Central memory CD8-positive, alpha-beta T cell (primary cell): ENCODE measurements around the gene DOCK2.
"Not testable (repeated sequence)": the region's sequence is repeated elsewhere in the genome, so short reads cannot be mapped to it uniquely, and the experiment has no call there.

Experiments used
- ATAC-seq: fragments of 150-1000 bp; cut with Tn5 transposase; replicated peaks from 2 replicates; pipeline ENCODE4 v1.10.0; 2022; ENCODE audit warnings: mild to moderate bottlenecking, moderate FRiP score, moderate number of reproducible peaks; ENCODE audit not compliant: poor library complexity, severe bottlenecking; ENCODE audit errors: extremely low read depth
- DNase-seq, 2 donors: peaks; one replicate each; pipeline ENCODE4 v3.0.0; 2021; ENCODE audit warnings: low spot score in 2 of 2
- H3K27ac Mint-ChIP-seq: one replicate; pipeline ENCODE4 v1.8.0; 2022; ENCODE audit warnings: low read depth, mild to moderate bottlenecking, moderate library complexity, mixed read lengths
- H3K27me3 Mint-ChIP-seq: one replicate; pipeline ENCODE4 v1.8.0; 2022; ENCODE audit warnings: mixed read lengths
- H3K36me3 Mint-ChIP-seq: one replicate; pipeline ENCODE4 v1.8.0; 2022; ENCODE audit warnings: mild to moderate bottlenecking, moderate library complexity, mixed read lengths; ENCODE audit not compliant: insufficient read depth
- H3K4me1 Mint-ChIP-seq: one replicate; pipeline ENCODE4 v1.8.0; 2022; ENCODE audit warnings: mixed read lengths
- H3K4me3 Mint-ChIP-seq: one replicate; pipeline ENCODE4 v1.8.0; 2022; ENCODE audit warnings: mild to moderate bottlenecking, moderate library complexity, mixed read lengths
- H3K9me3 Mint-ChIP-seq: one replicate; pipeline ENCODE4 v1.8.0; 2022; ENCODE audit warnings: mixed read lengths

Gene DOCK2

GRCh38 chr5:169758886-169759285 lies 121.8 kb downstream of the DOCK2 start:
- Mint-ChIP-seq H3K27me3 (no peaks in the 10 kb centered on the region), H3K4me1 (no peaks in the 10 kb centered on the region), H3K4me3 (no peak overlapping the region), H3K36me3 (peaks cover 44% of the 10 kb centered on the region), H3K27ac (peak overlapping the region; percentile 44), H3K9me3 (no peaks in the 10 kb centered on the region)
- ATAC-seq (no peak), DNase-seq (no peak)

DNA sequence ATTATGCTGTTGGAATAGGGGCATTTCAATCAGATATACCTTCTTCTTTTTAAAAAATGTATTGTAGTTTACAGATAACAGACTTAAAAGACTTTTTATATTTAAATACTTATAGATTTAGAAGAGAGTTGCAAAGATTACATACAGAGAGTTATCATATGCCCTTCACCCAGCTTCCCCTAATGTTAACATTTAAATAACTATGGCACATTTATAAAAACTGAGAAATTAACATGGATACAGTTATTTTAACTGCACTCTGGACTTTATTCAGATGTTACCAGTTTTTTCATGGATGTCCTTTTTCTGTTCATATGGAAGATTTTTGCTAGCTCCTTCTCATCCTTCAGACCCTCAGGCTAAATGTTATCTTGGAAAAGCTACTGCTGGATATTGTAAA lies 123.2 kb downstream of the DOCK2 start:
- Mint-ChIP-seq H3K27ac (no peak overlapping the region), H3K9me3 (no peaks in the 10 kb centered on the region), H3K27me3 (no peaks in the 10 kb centered on the region), H3K4me3 (no peak overlapping the region), H3K36me3 (peaks cover 46% of the 10 kb centered on the region), H3K4me1 (peaks cover under 1% of the 10 kb centered on the region)
- ATAC-seq (no peak), DNase-seq (no peak)

GRCh38 chr5:169762338-169763095 lies 125.4 kb downstream of the DOCK2 start:
- Mint-ChIP-seq H3K27ac (no peak overlapping the region), H3K27me3 (no peaks in the 10 kb centered on the region), H3K36me3 (peaks cover 49% of the 10 kb centered on the region), H3K9me3 (no peaks in the 10 kb centered on the region), H3K4me3 (no peak overlapping the region), H3K4me1 (peaks cover 11% of the 10 kb centered on the region)
- ATAC-seq, result no peak
- no peak for DNase-seq

GRCh38 chr5:169763376-169764017 lies 126.4 kb downstream of the DOCK2 start:
- no peaks in the 10 kb centered on the region for H3K27me3 Mint-ChIP-seq
- H3K27ac Mint-ChIP-seq, result no peak overlapping the region

GRCh38 chr5:169764018-169764378 lies 126.9 kb downstream of the DOCK2 start:
- ATAC-seq, result no peak
- no peak overlapping the region for H3K4me3 Mint-ChIP-seq
- H3K4me1 Mint-ChIP-seq, result peaks cover 17% of the 10 kb centered on the region
- DNase-seq, result no peak
- peaks cover 46% of the 10 kb centered on the region for H3K36me3 Mint-ChIP-seq
- H3K27ac Mint-ChIP-seq, result no peak overlapping the region
- H3K9me3 Mint-ChIP-seq, result no peaks in the 10 kb centered on the region
- H3K27me3 Mint-ChIP-seq, result no peaks in the 10 kb centered on the region

More at GRCh38 chr5:169763376-169764017, 126.4 kb downstream of the DOCK2 start:
- H3K4me1 Mint-ChIP-seq, result peaks cover 12% of the 10 kb centered on the region
- no peak for ATAC-seq
- no peaks in the 10 kb centered on the region for H3K9me3 Mint-ChIP-seq
- H3K36me3 Mint-ChIP-seq, result peaks cover 46% of the 10 kb centered on the region
- no peak for DNase-seq
- no peak overlapping the region for H3K4me3 Mint-ChIP-seq

GRCh38 chr5:169765176-169765996 lies 128.3 kb downstream of the DOCK2 start:
- no peaks in the 10 kb centered on the region for H3K27me3 Mint-ChIP-seq
- H3K4me3 Mint-ChIP-seq, result no peak overlapping the region
- peaks cover 40% of the 10 kb centered on the region for H3K36me3 Mint-ChIP-seq
- DNase-seq (no peak), ATAC-seq (no peak)
- H3K4me1 Mint-ChIP-seq, result peaks cover 23% of the 10 kb centered on the region
- no peak overlapping the region for H3K27ac Mint-ChIP-seq
- no peaks in the 10 kb centered on the region for H3K9me3 Mint-ChIP-seq

DNA sequence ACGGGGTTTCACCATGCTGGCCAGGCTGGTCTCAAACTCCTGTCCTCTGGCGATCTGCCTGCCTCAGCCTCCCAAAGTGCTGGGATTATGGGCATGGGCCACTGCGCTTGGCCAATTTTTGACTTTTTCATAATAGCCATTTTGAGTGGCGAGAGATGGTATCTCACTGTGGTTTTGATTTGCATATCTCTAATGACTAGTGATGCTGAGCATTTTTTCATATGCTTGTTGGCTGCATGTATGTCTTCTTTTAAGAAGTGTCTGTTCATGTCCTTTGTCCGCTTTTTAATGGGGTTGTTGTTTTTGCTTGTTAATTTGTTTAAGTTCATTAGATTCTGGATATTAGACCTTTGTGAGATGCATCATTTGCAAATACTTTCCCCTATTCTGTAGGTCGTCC lies 129.9 kb downstream of the DOCK2 start:
- H3K9me3 Mint-ChIP-seq, DNase-seq, ATAC-seq, H3K4me3 Mint-ChIP-seq, H3K27ac Mint-ChIP-seq, H3K27me3 Mint-ChIP-seq: not testable (repeated sequence)
- peaks cover 37% of the 10 kb centered on the region for H3K36me3 Mint-ChIP-seq
- H3K4me1 Mint-ChIP-seq, result peaks cover 23% of the 10 kb centered on the region

GRCh38 chr5:169767938-169768337 lies 130.9 kb downstream of the DOCK2 start:
- Mint-ChIP-seq H3K27ac (no peak overlapping the region), H3K36me3 (peaks cover 32% of the 10 kb centered on the region), H3K9me3 (no peaks in the 10 kb centered on the region), H3K4me1 (peaks cover 23% of the 10 kb centered on the region), H3K4me3 (no peak overlapping the region), H3K27me3 (no peaks in the 10 kb centered on the region)
- ATAC-seq (no peak), DNase-seq (no peak)

GRCh38 chr5:169768416-169768815 lies 131.3 kb downstream of the DOCK2 start:
- H3K4me3 Mint-ChIP-seq, result no peak overlapping the region

GRCh38 chr5:169770109-169770508 lies 133.0 kb downstream of the DOCK2 start:
- no peak overlapping the region for H3K27ac Mint-ChIP-seq
- no peaks in the 10 kb centered on the region for H3K9me3 Mint-ChIP-seq
- no peaks in the 10 kb centered on the region for H3K27me3 Mint-ChIP-seq
- H3K36me3 Mint-ChIP-seq, result peaks cover 27% of the 10 kb centered on the region
- H3K4me1 Mint-ChIP-seq, result peaks cover 23% of the 10 kb centered on the region
- H3K4me3 Mint-ChIP-seq, result no peak overlapping the region
- no peak for ATAC-seq
- DNase-seq, result no peak

More at GRCh38 chr5:169768416-169768815, 131.3 kb downstream of the DOCK2 start:
- Mint-ChIP-seq H3K4me1 (peaks cover 23% of the 10 kb centered on the region), H3K9me3 (no peaks in the 10 kb centered on the region), H3K27ac (no peak overlapping the region), H3K36me3 (peaks cover 32% of the 10 kb centered on the region), H3K27me3 (no peaks in the 10 kb centered on the region)
- DNase-seq (no peak), ATAC-seq (no peak)

GRCh38 chr5:169772256-169772655 lies 135.2 kb downstream of the DOCK2 start:
- DNase-seq (no peak), ATAC-seq (no peak)
- H3K4me1 Mint-ChIP-seq, result peaks cover 14% of the 10 kb centered on the region
- no peaks in the 10 kb centered on the region for H3K9me3 Mint-ChIP-seq
- peaks cover 27% of the 10 kb centered on the region for H3K36me3 Mint-ChIP-seq
- no peak overlapping the region for H3K4me3 Mint-ChIP-seq
- H3K27ac Mint-ChIP-seq, result no peak overlapping the region
- H3K27me3 Mint-ChIP-seq, result no peaks in the 10 kb centered on the region

GRCh38 chr5:169772688-169773087 lies 135.6 kb downstream of the DOCK2 start:
- Mint-ChIP-seq H3K4me1 (peaks cover 12% of the 10 kb centered on the region), H3K4me3 (no peak overlapping the region), H3K9me3 (no peaks in the 10 kb centered on the region), H3K27ac (no peak overlapping the region), H3K27me3 (no peaks in the 10 kb centered on the region), H3K36me3 (peaks cover 26% of the 10 kb centered on the region)
- DNase-seq, result no peak
- no peak for ATAC-seq
